HepG2 (cell line): Measurements from ENCODE around the gene RITA1. TPM values are rescaled to one million over a fixed set of nuclear protein-coding genes. Genes with fewer than 3 reads are reported as not detected.

Experiments used
- CREBL2 ChIP-seq: sonication (generic); formaldehyde crosslinking; IDR thresholded peaks from 2 replicates; pipeline ENCODE4 v1.8.1; 2023; ENCODE audit warnings: missing genetic modification reagents, mild to moderate bottlenecking, borderline replicate concordance
- ELF3 ChIP-seq: IDR thresholded peaks from 2 replicates; pipeline ENCODE4 v1.6.1; 2016; ENCODE audit warnings: missing genetic modification reagents, missing compliant biosample characterization
- ISL2 ChIP-seq: sonication (generic); formaldehyde crosslinking; IDR thresholded peaks from 2 replicates; pipeline ENCODE4 v1.5.0; 2020; ENCODE audit warnings: missing genetic modification reagents
- KIAA2018 ChIP-seq: sonication (generic); formaldehyde crosslinking; IDR thresholded peaks from 2 replicates; pipeline ENCODE4 v1.5.0; 2020; ENCODE audit warnings: mild to moderate bottlenecking, missing genetic modification reagents, borderline replicate concordance
- MBD4 ChIP-seq: IDR thresholded peaks from 2 replicates; pipeline ENCODE4 v1.6.1; 2012; ENCODE audit warnings: low read length, inconsistent platforms, borderline replicate concordance
- MED13 ChIP-seq: sonication (generic); formaldehyde crosslinking; IDR thresholded peaks from 2 replicates; pipeline ENCODE4 v1.5.0; 2020; ENCODE audit warnings: missing genetic modification reagents
- NONO ChIP-seq, 2 experiments: fragments of 450-650 bp in 1 of 2; sonication (generic) in 1 of 2; formaldehyde crosslinking in 1 of 2; IDR thresholded peaks in 1 of 2; conservative IDR thresholded peaks in 1 of 2; 2 replicates each; pipeline versions ENCODE4 v1.6.1 to v1.8.0; 2017 to 2022; ENCODE audit warnings: mild to moderate bottlenecking in 1 of 2, missing genetic modification reagents in 1 of 2, moderate library complexity in 1 of 2
- PAF1 ChIP-seq: IDR thresholded peaks from 2 replicates; pipeline ENCODE4 v1.6.1; 2016; ENCODE audit warnings: missing genetic modification reagents, missing compliant biosample characterization
- POLR2G ChIP-seq: fragments of 200-400 bp; formaldehyde crosslinking; IDR thresholded peaks from 2 replicates; pipeline ENCODE4 v1.6.1; 2018; ENCODE audit warnings: mild to moderate bottlenecking, low read depth, low read length, moderate library complexity
- REL ChIP-seq: sonication (generic); formaldehyde crosslinking; conservative IDR thresholded peaks from 2 replicates; pipeline ENCODE4 v1.8.0; 2022; ENCODE audit warnings: mild to moderate bottlenecking, missing genetic modification reagents, moderate library complexity
- SALL1 ChIP-seq: sonication (generic); formaldehyde crosslinking; IDR thresholded peaks from 2 replicates; pipeline ENCODE4 v1.8.0; 2022; ENCODE audit warnings: mild to moderate bottlenecking, missing genetic modification reagents
- ZGPAT ChIP-seq: IDR thresholded peaks from 2 replicates; pipeline ENCODE4 v1.6.1; 2016; ENCODE audit warnings: mild to moderate bottlenecking
- ZNF235 ChIP-seq: sonication (generic); formaldehyde crosslinking; IDR thresholded peaks from 2 replicates; pipeline ENCODE4 v1.8.1; 2023; ENCODE audit warnings: mild to moderate bottlenecking, missing genetic modification reagents, borderline replicate concordance
- ZNF430 ChIP-seq: sonication (generic); formaldehyde crosslinking; IDR thresholded peaks from 2 replicates; pipeline ENCODE4 v1.9.0; 2021; ENCODE audit warnings: mild to moderate bottlenecking, missing genetic modification reagents
- ZNF441 ChIP-seq: sonication (generic); formaldehyde crosslinking; IDR thresholded peaks from 2 replicates; pipeline ENCODE4 v1.7.0; 2021; ENCODE audit warnings: missing genetic modification reagents, borderline replicate concordance
- ZNF563 ChIP-seq: sonication (generic); formaldehyde crosslinking; IDR thresholded peaks from 2 replicates; pipeline ENCODE4 v1.8.0; 2022; ENCODE audit warnings: mild to moderate bottlenecking, moderate library complexity, missing genetic modification reagents
- polyA plus RNA-seq, 8 experiments: library from polyadenylated mRNA; depleted of rRNA in 3 of 8; stranded (reverse) in 7 of 8; unstranded in 1 of 8; fragments of >200 nt; fragmentation: Illumina TruSeq in 4 of 8; extraction: Trizol in 4 of 8; gene quantifications; 2 replicates each; pipeline versions ENCODE4 v1.2.1 to v1.2.3, GENCODE V29; 2011 to 2016; ENCODE audit warnings: low read depth in 4 of 8, missing spikeins in 1 of 8, mixed read lengths in 1 of 8; ENCODE audit not compliant: insufficient read depth in 1 of 8
- total RNA-seq, 5 experiments: library from RNA; depleted of rRNA; stranded (reverse); fragments of >200 nt; fragmentation: Illumina TruSeq; extraction: Trizol; gene quantifications; 2 replicates each; pipeline ENCODE4 v1.2.3, GENCODE V29; 2016; ENCODE audit warnings: low read depth in 1 of 5
- TF ChIP-seq, protein P1 (sequence below): sonication (generic); formaldehyde crosslinking; IDR thresholded peaks from 2 replicates; pipeline ENCODE4 v1.4.0; 2020; ENCODE audit warnings: missing genetic modification reagents

The RITA1 gene
- total and polyA plus RNA-seq, 2 of the 13 experiments (the other 11 are each of a cell fraction or from before 2014, with no cell fraction given) = 12.4 to 28.9 TPM

DNA sequence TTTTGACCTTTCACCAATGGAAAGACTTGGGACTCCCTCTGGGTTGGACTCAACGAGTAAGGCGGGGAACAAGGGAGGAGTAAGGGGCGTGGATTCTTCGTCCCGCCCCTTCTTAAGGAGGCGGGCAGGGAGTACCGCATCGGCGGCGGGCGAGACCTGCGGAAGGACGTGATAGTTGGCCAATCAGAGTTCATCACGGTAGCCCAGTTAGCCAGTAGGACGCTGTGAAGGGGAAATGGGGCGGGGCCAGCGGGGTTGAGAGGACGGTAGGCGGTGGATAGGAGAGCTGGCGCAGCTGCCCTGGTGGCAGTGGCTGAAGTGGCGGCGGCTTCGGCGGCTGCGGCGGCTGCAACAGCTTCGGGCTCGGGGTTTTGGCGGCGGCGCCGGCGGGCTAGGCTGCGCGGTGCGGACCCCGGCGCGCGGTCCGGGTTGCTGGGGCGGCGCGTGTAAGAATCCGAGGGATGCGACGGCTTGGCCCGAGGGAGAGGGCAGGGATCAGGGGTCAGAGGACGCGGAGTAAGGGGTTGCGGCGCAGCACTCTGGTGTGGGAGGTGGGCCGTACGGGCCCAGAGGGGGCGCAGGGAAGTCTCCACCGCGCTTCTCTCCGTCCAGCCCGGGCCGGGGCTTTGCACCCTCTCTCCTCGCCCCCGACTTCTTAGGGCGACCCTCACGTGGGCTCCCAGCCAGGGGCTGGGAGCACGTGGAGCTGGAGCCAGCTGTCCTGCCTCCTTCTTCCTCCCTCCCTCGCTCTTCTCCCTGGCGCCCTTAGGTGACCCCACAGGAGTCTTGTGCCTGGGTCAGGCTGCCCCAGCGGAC is 35.9 kb downstream of the RITA1 start, which contains the start of gene TPCN1 (continued):
- TF ChIP-seq KIAA2018 = no peak
- 0 out of 2 replicates have a peak, but pooled peaks have one; percentile 63 for TF ChIP-seq REL
- TF ChIP-seq MED13 = 0 out of 2 replicates have a peak, but pooled peaks have one; percentile 11
- peak; percentile 62 for TF ChIP-seq ZNF563 (CRISPR knock-in tag)
- peak; percentile 28; the same call in 1 of the 2 replicates for TF ChIP-seq ZNF430
- TF ChIP-seq POLR2G = peak; percentile 98
- TF ChIP-seq NONO (IDR thresholded peaks at IDR 0.05) = no peak
- TF ChIP-seq NONO (CRISPR knock-in tag; conservative IDR thresholded peaks at IDR 0.05) = peak; percentile 53; the same call in 1 of the 2 replicates
- TF ChIP-seq PAF1 = no peak
- TF ChIP-seq ZGPAT (CRISPR knock-in tag) = peak; percentile 14; the same call in 1 of the 2 replicates
- peak; percentile 36; the same call in 1 of the 2 replicates for TF ChIP-seq SALL1 (CRISPR knock-in tag)
- TF ChIP-seq ZNF235 = no peak
- no peak for TF ChIP-seq ELF3 (CRISPR knock-in tag)
- TF ChIP-seq, protein P1, sequence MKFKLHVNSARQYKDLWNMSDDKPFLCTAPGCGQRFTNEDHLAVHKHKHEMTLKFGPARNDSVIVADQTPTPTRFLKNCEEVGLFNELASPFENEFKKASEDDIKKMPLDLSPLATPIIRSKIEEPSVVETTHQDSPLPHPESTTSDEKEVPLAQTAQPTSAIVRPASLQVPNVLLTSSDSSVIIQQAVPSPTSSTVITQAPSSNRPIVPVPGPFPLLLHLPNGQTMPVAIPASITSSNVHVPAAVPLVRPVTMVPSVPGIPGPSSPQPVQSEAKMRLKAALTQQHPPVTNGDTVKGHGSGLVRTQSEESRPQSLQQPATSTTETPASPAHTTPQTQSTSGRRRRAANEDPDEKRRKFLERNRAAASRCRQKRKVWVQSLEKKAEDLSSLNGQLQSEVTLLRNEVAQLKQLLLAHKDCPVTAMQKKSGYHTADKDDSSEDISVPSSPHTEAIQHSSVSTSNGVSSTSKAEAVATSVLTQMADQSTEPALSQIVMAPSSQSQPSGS (CRISPR knock-in tag) = no peak
- no peak for TF ChIP-seq MBD4
- TF ChIP-seq ISL2 = no peak; the same call in 1 of the 2 replicates
- peak; percentile 61; the same call in 1 of the 2 replicates for TF ChIP-seq ZNF441
- peak; percentile 42; the same call in 1 of the 2 replicates for TF ChIP-seq CREBL2 (CRISPR knock-in tag)
